ENCODE results near the gene LRRC27.

Gene LRRC27

GRCh38 chr10:132349766-132350165 lies 17.8 kb downstream of the LRRC27 start:
- H3K4me2 ChIP-seq (ENCODE audit: low read length): no peak overlapping the region
- no peak for TF ChIP-seq EZH2 (IDR thresholded peaks at IDR 0.05; ENCODE audit: borderline replicate concordance, low read length)
- TF ChIP-seq, protein P1, sequence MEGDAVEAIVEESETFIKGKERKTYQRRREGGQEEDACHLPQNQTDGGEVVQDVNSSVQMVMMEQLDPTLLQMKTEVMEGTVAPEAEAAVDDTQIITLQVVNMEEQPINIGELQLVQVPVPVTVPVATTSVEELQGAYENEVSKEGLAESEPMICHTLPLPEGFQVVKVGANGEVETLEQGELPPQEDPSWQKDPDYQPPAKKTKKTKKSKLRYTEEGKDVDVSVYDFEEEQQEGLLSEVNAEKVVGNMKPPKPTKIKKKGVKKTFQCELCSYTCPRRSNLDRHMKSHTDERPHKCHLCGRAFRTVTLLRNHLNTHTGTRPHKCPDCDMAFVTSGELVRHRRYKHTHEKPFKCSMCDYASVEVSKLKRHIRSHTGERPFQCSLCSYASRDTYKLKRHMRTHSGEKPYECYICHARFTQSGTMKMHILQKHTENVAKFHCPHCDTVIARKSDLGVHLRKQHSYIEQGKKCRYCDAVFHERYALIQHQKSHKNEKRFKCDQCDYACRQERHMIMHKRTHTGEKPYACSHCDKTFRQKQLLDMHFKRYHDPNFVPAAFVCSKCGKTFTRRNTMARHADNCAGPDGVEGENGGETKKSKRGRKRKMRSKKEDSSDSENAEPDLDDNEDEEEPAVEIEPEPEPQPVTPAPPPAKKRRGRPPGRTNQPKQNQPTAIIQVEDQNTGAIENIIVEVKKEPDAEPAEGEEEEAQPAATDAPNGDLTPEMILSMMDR (IDR thresholded peaks at IDR 0.05; ENCODE audit: low read length): no peak
- no peak overlapping the region for H3K27ac ChIP-seq (ENCODE audit: low read depth, low read length, poor library complexity, severe bottlenecking)

DNA sequence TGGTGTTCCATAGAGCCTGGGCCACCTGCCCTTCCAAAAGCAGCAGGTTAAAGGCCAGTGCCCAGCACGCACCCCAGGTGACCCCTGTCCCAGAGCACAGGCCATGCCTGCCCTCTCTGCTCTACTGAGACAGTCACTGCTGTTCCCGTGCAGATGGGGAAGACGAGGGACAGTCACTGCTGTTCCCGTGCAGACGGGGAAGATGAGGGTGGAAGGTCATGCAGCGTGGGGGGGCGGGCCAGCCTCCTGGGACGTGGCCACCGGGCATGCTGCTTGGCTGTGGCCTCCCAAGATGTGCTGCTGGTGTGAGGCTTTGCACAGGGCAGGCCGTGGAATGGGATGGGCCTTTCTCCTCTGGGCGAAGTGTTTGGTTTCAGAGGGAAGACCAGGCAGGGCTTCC lies 18.4 kb downstream of the LRRC27 start:
- Histone ChIP-seq H3K79me2 (ENCODE audit: insufficient read depth, low read length) (no peaks in the 10 kb centered on the region), H3F3A (ENCODE audit: insufficient read depth, low read length) (no peaks in the 10 kb centered on the region), H3K4me1 (ENCODE audit: insufficient read depth, low read length, severe bottlenecking) (no peaks in the 10 kb centered on the region), H3K4me2 (ENCODE audit: low read length) (no peak overlapping the region), H3K4me3 (ENCODE audit: low read depth, low read length, poor library complexity, severe bottlenecking) (no peak overlapping the region), H3K9me3 (ENCODE audit: low read length) (no peaks in the 10 kb centered on the region), H3K9ac (ENCODE audit: low read length) (no peak overlapping the region), H4K20me1 (ENCODE audit: insufficient read depth, low read length) (no peaks in the 10 kb centered on the region), H3K27me3 (ENCODE audit: insufficient read depth, low read length) (no peaks in the 10 kb centered on the region), H3K9me2 (ENCODE audit: low read depth, low read length) (no peaks in the 10 kb centered on the region), H2AFZ (ENCODE audit: low read length) (no peak overlapping the region), H3K36me3 (ENCODE audit: insufficient read depth, low read length) (no peaks in the 10 kb centered on the region), H3K27ac (ENCODE audit: low read depth, low read length, poor library complexity, severe bottlenecking) (no peak overlapping the region)
- TF ChIP-seq EZH2 (IDR thresholded peaks at IDR 0.05; ENCODE audit: borderline replicate concordance, low read length): no peak
- TF ChIP-seq, protein P1 (IDR thresholded peaks at IDR 0.05; ENCODE audit: low read length): no peak

More at GRCh38 chr10:132349766-132350165, 17.8 kb downstream of the LRRC27 start:
- Histone ChIP-seq H3K4me3 (ENCODE audit: low read depth, low read length, poor library complexity, severe bottlenecking) (no peak overlapping the region), H3K79me2 (ENCODE audit: insufficient read depth, low read length) (no peaks in the 10 kb centered on the region), H3F3A (ENCODE audit: insufficient read depth, low read length) (no peaks in the 10 kb centered on the region), H4K20me1 (ENCODE audit: insufficient read depth, low read length) (no peaks in the 10 kb centered on the region), H3K4me1 (ENCODE audit: insufficient read depth, low read length, severe bottlenecking) (no peaks in the 10 kb centered on the region), H3K9ac (ENCODE audit: low read length) (no peak overlapping the region), H3K9me2 (ENCODE audit: low read depth, low read length) (no peaks in the 10 kb centered on the region), H3K9me3 (ENCODE audit: low read length) (no peaks in the 10 kb centered on the region), H2AFZ (ENCODE audit: low read length) (no peak overlapping the region), H3K36me3 (ENCODE audit: insufficient read depth, low read length) (0 out of 2 replicates have a peak, but pooled peaks cover 3% of the 10 kb centered on the region), H3K27me3 (ENCODE audit: insufficient read depth, low read length) (no peaks in the 10 kb centered on the region)

DNA sequence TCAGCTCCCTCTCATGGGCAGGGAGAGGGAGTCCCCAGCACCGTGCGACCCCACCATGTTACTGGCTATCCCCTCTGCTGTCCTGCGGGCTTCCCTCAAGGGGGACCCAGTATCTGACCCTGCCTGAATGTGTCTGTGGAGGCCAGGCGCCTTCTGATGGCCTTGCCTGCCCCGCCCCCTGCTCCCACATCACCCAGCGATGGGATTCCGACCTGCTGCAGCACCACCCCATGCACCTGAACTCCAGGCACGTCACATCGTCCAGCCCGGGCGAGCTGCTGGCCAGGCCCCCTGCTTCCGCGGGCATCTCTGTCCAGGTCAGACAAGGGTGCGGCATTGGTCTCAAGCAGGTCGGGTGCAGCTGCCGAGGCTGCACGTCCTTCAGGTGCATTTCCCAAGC lies 19.0 kb downstream of the LRRC27 start:
- H3K36me3 ChIP-seq (ENCODE audit: insufficient read depth, low read length): no peaks in the 10 kb centered on the region
- no peaks in the 10 kb centered on the region for H3K9me2 ChIP-seq (ENCODE audit: low read depth, low read length)
- H3K9me3 ChIP-seq (ENCODE audit: low read length): no peaks in the 10 kb centered on the region
- no peaks in the 10 kb centered on the region for H3K4me1 ChIP-seq (ENCODE audit: insufficient read depth, low read length, severe bottlenecking)
- TF ChIP-seq, protein P1 (IDR thresholded peaks at IDR 0.05; ENCODE audit: low read length): no peak
- no peak overlapping the region for H3K4me2 ChIP-seq (ENCODE audit: low read length)
- no peaks in the 10 kb centered on the region for H3K79me2 ChIP-seq (ENCODE audit: insufficient read depth, low read length)
- no peaks in the 10 kb centered on the region for H4K20me1 ChIP-seq (ENCODE audit: insufficient read depth, low read length)
- no peak overlapping the region for H3K4me3 ChIP-seq (ENCODE audit: low read depth, low read length, poor library complexity, severe bottlenecking)
- H3F3A ChIP-seq (ENCODE audit: insufficient read depth, low read length): no peaks in the 10 kb centered on the region
- H3K9ac ChIP-seq (ENCODE audit: low read length): no peak overlapping the region
- no peak overlapping the region for H3K27ac ChIP-seq (ENCODE audit: low read depth, low read length, poor library complexity, severe bottlenecking)
- no peaks in the 10 kb centered on the region for H3K27me3 ChIP-seq (ENCODE audit: insufficient read depth, low read length)
- H2AFZ ChIP-seq (ENCODE audit: low read length): no peak overlapping the region

All from OCI-LY1 (cell line).